Skeletal muscle satellite cell (primary cell): ENCODE results near the gene ADARB2.
"Not testable (repeated sequence)": the region's sequence is repeated elsewhere in the genome, so short reads cannot be mapped to it uniquely, and the experiment has no call there.

Experiments used
- H3K27me3 ChIP-seq: 2 replicates; pipeline ENCODE4 v1.7.0; 2013; ENCODE audit warnings: low read length; ENCODE audit not compliant: control insufficient read depth, insufficient read depth
- H3K36me3 ChIP-seq: 2 replicates; pipeline ENCODE4 v1.7.0; 2013; ENCODE audit warnings: mild to moderate bottlenecking, control low read depth, low read length; ENCODE audit not compliant: insufficient read depth
- H3K4me1 ChIP-seq: 2 replicates; pipeline ENCODE4 v1.7.0; 2013; ENCODE audit warnings: low read length; ENCODE audit not compliant: control insufficient read depth, insufficient read depth
- H3K4me2 ChIP-seq: 2 replicates; pipeline ENCODE4 v1.7.0; 2013; ENCODE audit warnings: mild to moderate bottlenecking, low read length
- H3K4me3 ChIP-seq: 2 replicates; pipeline ENCODE4 v1.7.0; 2013; ENCODE audit warnings: low read length
- H3K9ac ChIP-seq: 2 replicates; pipeline ENCODE4 v1.7.0; 2013; ENCODE audit warnings: mild to moderate bottlenecking, low read depth, low read length, moderate library complexity
- H3K9me3 ChIP-seq: replicated peaks from 2 replicates; pipeline ENCODE4 v1.7.0; 2013; ENCODE audit warnings: mild to moderate bottlenecking, control low read depth, low read length

The ADARB2 gene

GRCh38 chr10:1402016-1402770, 335.1 kb downstream of the ADARB2 start:
- no peak overlapping the region for H3K9ac ChIP-seq
- H3K36me3 ChIP-seq = no peaks in the 10 kb centered on the region
- peaks cover 10% of the 10 kb centered on the region for H3K9me3 ChIP-seq
- H3K4me2 ChIP-seq = no peak overlapping the region
- no peak overlapping the region for H3K4me3 ChIP-seq
- H3K27me3 ChIP-seq = no peaks in the 10 kb centered on the region
- H3K4me1 ChIP-seq = no peaks in the 10 kb centered on the region

- no peak overlapping the region for H3K9ac ChIP-seq
- H3K9me3 ChIP-seq = peaks cover 8% of the 10 kb centered on the region
- H3K36me3 ChIP-seq = no peaks in the 10 kb centered on the region
- H3K4me1 ChIP-seq = no peaks in the 10 kb centered on the region
- H3K4me2 ChIP-seq = no peak overlapping the region
- H3K4me3 ChIP-seq = no peak overlapping the region
- H3K27me3 ChIP-seq = no peaks in the 10 kb centered on the region
Measured at GRCh38 chr10:1401071-1401965, 336.0 kb downstream of the ADARB2 start.

DNA sequence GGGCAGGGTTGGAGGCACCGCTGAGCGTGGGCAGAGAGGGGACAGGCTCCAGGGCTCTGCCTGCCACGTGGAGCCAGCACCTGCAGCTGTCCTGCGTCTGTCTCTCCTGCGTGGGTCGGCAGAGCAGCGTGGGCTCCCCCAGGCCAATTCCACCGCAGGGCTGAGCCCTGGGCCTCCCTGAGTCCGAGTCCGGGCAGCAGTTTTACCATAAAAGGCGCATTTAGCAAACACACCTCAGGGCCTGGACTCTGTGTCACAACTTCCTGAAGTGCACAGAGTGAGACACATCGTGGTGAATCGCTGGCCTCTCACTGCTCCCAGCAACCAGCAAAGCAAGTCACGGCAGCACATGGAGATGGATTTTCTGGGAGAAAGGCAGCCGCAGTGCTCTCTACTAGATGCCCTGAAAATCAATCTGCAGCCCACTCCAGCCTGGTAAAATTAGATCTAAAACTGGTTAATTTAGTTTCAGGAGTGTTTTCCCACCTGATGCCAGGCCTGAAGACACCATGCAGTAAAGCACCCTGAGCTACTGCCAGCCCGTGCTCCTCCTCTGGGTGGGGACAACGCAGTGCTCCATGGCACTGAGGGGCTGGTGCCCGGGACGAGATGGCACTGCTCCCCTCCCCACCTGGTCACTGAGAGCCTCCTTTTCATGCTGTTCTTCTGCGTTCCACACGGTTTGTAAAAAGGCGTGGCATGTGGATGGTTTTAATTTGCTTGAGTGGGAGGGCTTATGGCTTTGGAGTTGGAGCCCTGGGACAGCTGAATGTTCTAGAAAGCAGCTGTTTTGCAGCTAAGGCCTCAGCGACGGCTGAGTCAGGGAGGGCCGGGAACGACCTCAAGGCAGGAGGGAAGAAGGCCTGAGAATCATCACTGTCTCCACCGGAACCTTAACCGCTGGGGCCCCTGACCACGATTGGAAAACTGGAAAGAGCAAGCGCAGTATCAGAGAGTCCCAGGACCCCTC, 336.9 kb downstream of the ADARB2 start:
- H3K4me3 ChIP-seq = no peak overlapping the region
- H3K36me3 ChIP-seq = no peaks in the 10 kb centered on the region
- H3K4me1 ChIP-seq = no peaks in the 10 kb centered on the region
- H3K9ac ChIP-seq = no peak overlapping the region
- H3K4me2 ChIP-seq = no peak overlapping the region
- H3K9me3 ChIP-seq = peaks cover 8% of the 10 kb centered on the region
- no peaks in the 10 kb centered on the region for H3K27me3 ChIP-seq

GRCh38 chr10:1399431-1400100, 337.8 kb downstream of the ADARB2 start:
- Histone ChIP-seq H3K27me3 (no peaks in the 10 kb centered on the region), H3K4me3 (no peak overlapping the region), H3K4me1 (no peaks in the 10 kb centered on the region), H3K36me3 (no peaks in the 10 kb centered on the region), H3K9ac (no peak overlapping the region), H3K4me2 (no peak overlapping the region), H3K9me3 (peaks cover 5% of the 10 kb centered on the region)

GRCh38 chr10:1398626-1399410, 338.5 kb downstream of the ADARB2 start:
- H3K36me3 ChIP-seq = no peaks in the 10 kb centered on the region
- peaks cover 9% of the 10 kb centered on the region for H3K9me3 ChIP-seq
- no peak overlapping the region for H3K4me3 ChIP-seq

DNA sequence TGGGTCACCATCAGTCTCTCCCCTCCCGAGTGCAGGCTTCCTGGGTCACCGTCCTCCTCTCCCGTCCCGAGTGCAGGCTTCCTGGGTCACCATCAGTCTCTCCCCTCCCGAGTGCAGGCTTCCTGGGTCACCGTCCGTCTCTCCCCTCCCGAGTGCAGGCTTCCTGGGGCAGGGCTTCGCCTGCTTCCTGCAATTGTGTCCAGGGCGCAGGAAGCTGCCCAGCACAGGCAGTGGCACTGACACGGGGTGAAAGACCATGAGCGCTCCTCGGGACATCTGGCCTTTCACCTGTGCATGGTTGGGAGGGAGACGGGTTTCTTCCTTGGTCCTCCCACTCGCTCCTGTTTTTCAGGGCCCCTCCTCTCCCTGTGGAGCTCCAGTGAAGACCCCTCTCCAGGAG, 339.2 kb downstream of the ADARB2 start:
- not testable (repeated sequence) for H3K9me3 ChIP-seq, H3K4me2 ChIP-seq, H3K36me3 ChIP-seq, H3K4me1 ChIP-seq, H3K4me3 ChIP-seq, H3K9ac ChIP-seq, H3K27me3 ChIP-seq

More at GRCh38 chr10:1398626-1399410, 338.5 kb downstream of the ADARB2 start:
- Histone ChIP-seq H3K4me1 (no peaks in the 10 kb centered on the region), H3K27me3 (no peaks in the 10 kb centered on the region), H3K9ac (no peak overlapping the region), H3K4me2 (no peak overlapping the region)

- no peak overlapping the region for H3K4me3 ChIP-seq
- peaks cover 7% of the 10 kb centered on the region for H3K9me3 ChIP-seq
- H3K27me3 ChIP-seq = no peaks in the 10 kb centered on the region
- H3K4me1 ChIP-seq = no peaks in the 10 kb centered on the region
- H3K9ac ChIP-seq = no peak overlapping the region
- no peak overlapping the region for H3K4me2 ChIP-seq
- no peaks in the 10 kb centered on the region for H3K36me3 ChIP-seq
Measured at GRCh38 chr10:1396297-1396635, 341.1 kb downstream of the ADARB2 start.

- no peak overlapping the region for H3K4me2 ChIP-seq
- H3K36me3 ChIP-seq = no peaks in the 10 kb centered on the region
- no peak overlapping the region for H3K9ac ChIP-seq
- H3K4me1 ChIP-seq = no peaks in the 10 kb centered on the region
- H3K9me3 ChIP-seq = peaks cover 7% of the 10 kb centered on the region
- no peaks in the 10 kb centered on the region for H3K27me3 ChIP-seq
- no peak overlapping the region for H3K4me3 ChIP-seq
Measured at GRCh38 chr10:1395481-1396296, 341.6 kb downstream of the ADARB2 start.

DNA sequence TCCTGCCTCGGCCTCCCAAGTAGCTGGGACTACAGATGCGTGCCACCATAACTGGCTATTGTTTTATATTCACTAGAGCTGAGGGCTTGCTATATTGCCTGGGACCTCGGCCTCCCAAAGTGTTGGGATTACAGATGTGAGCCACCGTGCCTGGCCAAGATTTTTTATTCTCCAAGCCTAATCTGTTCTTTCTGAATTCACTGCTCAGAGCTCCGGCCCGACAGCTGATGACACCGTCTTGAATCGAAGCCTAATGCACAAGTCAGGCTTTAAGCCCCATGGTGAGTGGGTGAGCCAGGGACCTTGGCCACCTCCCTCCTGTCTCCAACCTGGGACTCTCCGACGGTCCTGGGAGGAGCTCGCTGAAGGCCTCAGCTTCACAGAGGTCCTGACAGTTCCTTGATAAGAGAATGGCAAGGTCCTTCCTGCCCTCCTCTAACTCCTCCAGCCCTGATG, 342.3 kb downstream of the ADARB2 start:
- Histone ChIP-seq H3K36me3 (no peaks in the 10 kb centered on the region), H3K4me1 (no peaks in the 10 kb centered on the region), H3K9ac (no peak overlapping the region), H3K27me3 (no peaks in the 10 kb centered on the region), H3K4me2 (no peak overlapping the region), H3K9me3 (peaks cover 7% of the 10 kb centered on the region), H3K4me3 (no peak overlapping the region)
